ENCODE results near the gene CLSTN2.

CLSTN2 gene

DNA sequence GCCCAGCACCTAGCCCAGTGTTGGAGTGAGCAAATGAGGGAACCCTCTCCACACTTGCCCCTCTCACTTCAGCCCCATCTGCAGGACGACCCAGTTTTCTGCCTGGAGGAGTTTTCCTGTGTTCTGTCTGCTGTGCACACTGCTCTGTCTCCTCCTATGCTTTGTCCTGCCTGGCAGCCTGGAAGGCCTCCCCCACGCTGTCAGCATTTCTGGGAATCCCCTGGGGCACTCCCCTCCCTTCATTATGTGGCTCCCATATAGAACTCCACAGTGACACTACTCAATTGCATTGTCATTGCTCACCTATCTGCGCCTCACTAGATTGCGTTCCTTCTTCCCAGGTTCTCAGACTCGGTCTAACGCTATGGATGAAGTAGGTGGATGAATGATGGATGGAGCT, 13.9 kb downstream of the CLSTN2 start:
- no peak for DNase-seq (ENCODE audit: low read depth, low spot score)
- ChIA-PET POLR2A (no interaction called here), CTCF (interaction anchor here (2.6 kb wide), 1 partner anchor 12 kb away, joined by 11 read pairs; no protein-coding TSS in a partner anchor)
- no peak overlapping the region for H3K4me3 ChIP-seq (ENCODE audit: low read depth, low read length)
- TF ChIP-seq CTCF (IDR thresholded peaks at IDR 0.05; ENCODE audit: insufficient read depth, low read length, missing control alignments): no peak

DNA sequence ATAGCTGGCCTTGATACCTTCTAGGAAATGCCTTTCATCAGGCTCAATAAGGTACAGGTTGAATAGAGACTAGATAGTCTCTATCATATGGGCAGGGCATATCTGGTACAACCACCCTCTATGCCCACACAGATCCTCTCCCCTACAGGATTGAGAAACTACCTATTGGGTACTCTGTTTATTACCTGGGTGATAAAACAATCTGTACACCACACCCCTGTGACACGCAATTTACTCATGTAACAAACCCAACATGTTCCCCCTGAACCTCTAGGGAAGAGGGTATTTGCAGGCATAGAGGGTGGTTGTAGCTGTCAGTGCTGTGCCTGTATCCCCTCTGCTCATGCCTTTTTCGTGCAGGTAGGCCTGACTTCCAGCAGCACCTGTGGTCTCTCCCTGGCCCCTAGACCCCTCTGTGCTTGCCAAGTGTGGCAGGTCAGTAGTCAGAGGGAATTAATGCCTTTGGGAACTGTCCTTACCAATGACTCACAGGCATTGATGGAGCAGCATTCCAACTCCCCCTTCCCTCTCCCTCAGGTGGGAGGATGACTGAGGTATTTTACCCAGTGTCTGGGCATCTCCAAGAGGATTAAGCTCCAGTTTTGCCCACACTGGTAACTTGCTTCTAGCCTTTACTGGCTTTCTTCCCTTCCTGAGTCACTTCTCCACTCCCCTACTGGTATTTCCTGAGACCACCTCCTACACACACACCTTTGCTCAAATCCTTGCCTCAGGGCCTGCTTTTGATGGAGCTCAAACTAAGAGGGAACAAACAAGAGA, 18.3 kb downstream of the CLSTN2 start:
- no peak for DNase-seq (ENCODE audit: low read depth, low spot score)
- H3K4me3 ChIP-seq (ENCODE audit: low read depth, low read length): no peak overlapping the region
- ChIA-PET POLR2A (no interaction called here), CTCF (no interaction called here)
- TF ChIP-seq CTCF (IDR thresholded peaks at IDR 0.05; ENCODE audit: insufficient read depth, low read length, missing control alignments): no peak

DNA sequence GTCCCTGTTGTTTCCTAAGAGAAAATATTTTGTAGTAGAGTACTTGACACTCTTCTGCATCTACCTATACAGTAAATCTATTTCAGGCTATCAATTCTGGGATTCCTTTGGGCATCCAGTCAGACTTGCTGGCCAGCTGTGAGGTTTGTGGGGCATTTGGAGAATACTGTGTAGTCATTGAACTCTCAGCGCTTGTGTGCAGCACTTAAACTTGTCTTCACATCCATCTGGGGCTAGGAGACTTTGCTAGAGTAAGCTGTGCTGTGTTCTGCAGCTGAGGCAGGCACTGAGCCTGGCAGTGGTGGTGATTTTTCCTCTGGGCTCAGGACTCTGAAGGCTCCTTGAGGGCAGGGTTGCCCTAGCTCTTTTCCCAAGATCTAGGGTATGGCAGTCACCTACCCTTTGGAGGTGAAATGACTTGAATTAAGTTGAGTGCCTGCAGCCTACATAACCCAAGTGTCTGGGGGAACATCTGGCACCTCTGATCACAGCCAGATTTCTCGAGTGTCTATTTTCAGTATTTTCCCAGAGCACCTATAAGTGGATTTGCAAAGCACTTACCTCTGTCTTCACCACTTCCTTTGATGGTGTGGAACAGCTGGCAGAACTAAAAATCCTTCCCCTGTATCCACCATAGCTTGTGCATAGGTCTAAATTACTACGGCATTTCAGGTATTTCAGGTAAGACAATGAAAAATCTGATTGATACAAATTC, 19.3 kb downstream of the CLSTN2 start:
- CTCF ChIA-PET: no interaction called here
- no peak for TF ChIP-seq CTCF (IDR thresholded peaks at IDR 0.05; ENCODE audit: insufficient read depth, low read length, missing control alignments)
- DNase-seq (ENCODE audit: low read depth, low spot score): no peak
- H3K4me3 ChIP-seq (ENCODE audit: low read depth, low read length): no peak overlapping the region
- POLR2A ChIA-PET: no interaction called here

GRCh38 chr3:139957844-139958243, 22.9 kb downstream of the CLSTN2 start:
- DNase-seq (ENCODE audit: low read depth, low spot score): no peak
- no peak overlapping the region for H3K4me3 ChIP-seq (ENCODE audit: low read depth, low read length)
- ChIA-PET POLR2A (no interaction called here), CTCF (interaction anchor here (0.9 kb wide), 1 partner anchor 906 kb away, joined by 3 read pairs; no protein-coding TSS in a partner anchor)
- no peak for TF ChIP-seq CTCF (IDR thresholded peaks at IDR 0.05; ENCODE audit: insufficient read depth, low read length, missing control alignments)

- no peak for TF ChIP-seq CTCF (IDR thresholded peaks at IDR 0.05; ENCODE audit: insufficient read depth, low read length, missing control alignments)
- ChIA-PET POLR2A (no interaction called here), CTCF (no interaction called here)
- H3K4me3 ChIP-seq (ENCODE audit: low read depth, low read length): no peak overlapping the region
- no peak for DNase-seq (ENCODE audit: low read depth, low spot score)
Observed at GRCh38 chr3:139969386-139969785, 34.4 kb downstream of the CLSTN2 start.

DNA sequence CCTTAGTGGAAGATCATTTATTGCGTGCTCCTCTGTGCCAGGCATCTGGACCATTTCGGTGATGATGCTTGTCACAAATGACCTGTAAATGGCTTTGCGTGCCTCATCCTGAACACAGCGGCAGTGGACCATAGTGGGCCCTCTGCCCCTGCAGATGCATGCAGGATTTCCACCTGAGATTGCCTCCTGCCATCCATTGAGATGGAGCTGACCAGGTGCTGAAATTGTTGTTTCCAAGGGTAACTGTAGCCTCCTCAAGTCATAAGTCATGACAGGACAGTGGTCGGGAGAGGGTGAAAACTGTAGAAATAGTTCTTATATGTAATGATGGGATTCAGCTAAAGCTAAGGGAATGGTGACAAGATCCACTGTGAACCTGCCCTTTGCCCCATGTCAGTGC, 35.5 kb downstream of the CLSTN2 start:
- no peak for TF ChIP-seq CTCF (IDR thresholded peaks at IDR 0.05; ENCODE audit: insufficient read depth, low read length, missing control alignments)
- H3K4me3 ChIP-seq (ENCODE audit: low read depth, low read length): no peak overlapping the region
- ChIA-PET CTCF (no interaction called here), POLR2A (no interaction called here)
- no peak for DNase-seq (ENCODE audit: low read depth, low spot score)

Measured in AG04449 (cell line).